NCI-H1105 treated with DMSO at 0.1 percent for 48 hours (cell line): ENCODE data around the gene PLA2G4B.

ENCODE experiments used
- DNase-seq: peaks from one replicate; lab custom pipeline; 2025; lab: John Stamatoyannopoulos, UW

PLA2G4B gene

GRCh38 chr15:41838400-41838897 lies at the start of gene PLA2G4B:
TSS of gene PLA2G4B (plus strand) at chr15:41838847. CDS start at chr15:41838914, 67 bp downstream.
- no peak for DNase-seq

- no peak for DNase-seq
Observed at GRCh38 chr15:41789236-41789635, 49.4 kb upstream of the PLA2G4B start.

- DNase-seq = no peak
Observed at GRCh38 chr15:41789662-41790061, 49.0 kb upstream of the PLA2G4B start.

- DNase-seq = no peak
Observed at GRCh38 chr15:41790169-41790568, 48.5 kb upstream of the PLA2G4B start.

- no peak for DNase-seq
Observed at GRCh38 chr15:41790756-41791546, 47.7 kb upstream of the PLA2G4B start.

- no peak for DNase-seq
Observed at GRCh38 chr15:41791547-41791937, 47.1 kb upstream of the PLA2G4B start.

GRCh38 chr15:41792000-41792637 lies 46.5 kb upstream of the PLA2G4B start:
- no peak for DNase-seq

GRCh38 chr15:41794081-41794480 lies 44.6 kb upstream of the PLA2G4B start:
- no peak for DNase-seq

GRCh38 chr15:41795996-41796856 lies 42.4 kb upstream of the PLA2G4B start:
- DNase-seq = no peak

- DNase-seq = no peak
Observed at GRCh38 chr15:41797201-41797944, 41.3 kb upstream of the PLA2G4B start.

- no peak for DNase-seq
Observed at GRCh38 chr15:41798607-41799487, 39.8 kb upstream of the PLA2G4B start.

- DNase-seq = no peak
Observed at GRCh38 chr15:41799488-41799805, 39.2 kb upstream of the PLA2G4B start.

- DNase-seq = no peak
Observed at GRCh38 chr15:41801185-41801584, 37.5 kb upstream of the PLA2G4B start.

- no peak for DNase-seq
Observed at GRCh38 chr15:41801850-41802455, 36.7 kb upstream of the PLA2G4B start.

GRCh38 chr15:41804361-41804760 lies 34.3 kb upstream of the PLA2G4B start:
- DNase-seq = no peak

- no peak for DNase-seq
Observed at GRCh38 chr15:41804916-41805666, 33.6 kb upstream of the PLA2G4B start.

- no peak for DNase-seq
Observed at GRCh38 chr15:41805711-41806110, 32.9 kb upstream of the PLA2G4B start.

GRCh38 chr15:41806291-41807181 lies 32.1 kb upstream of the PLA2G4B start:
- DNase-seq = peak; percentile 18

- no peak for DNase-seq
Observed at GRCh38 chr15:41809121-41809520, 29.5 kb upstream of the PLA2G4B start.
